Liver (tissue), 9 donors: ENCODE data around the gene MPZL2. TPM values are rescaled to one million over a fixed set of nuclear protein-coding genes. Genes with fewer than 3 reads are reported as not detected.

ENCODE experiments used
- DNase-seq: peaks from one replicate; pipeline ENCODE4 v3.0.0-alpha.2; 2017; ENCODE audit warnings: low spot score
- H3K27ac ChIP-seq, 2 donors: one replicate each; pipeline ENCODE4 v1.7.0; 2013; ENCODE audit warnings: inconsistent platforms in 2 of 2, low read length in 2 of 2, control low read depth in 1 of 2, low read depth in 1 of 2, mild to moderate bottlenecking in 1 of 2
- H3K27me3 ChIP-seq, 4 donors: one replicate each; pipeline versions ENCODE4 v1.6.1 to v1.7.0; 2013; ENCODE audit warnings: low read length in 3 of 4, inconsistent platforms in 1 of 4, mild to moderate bottlenecking in 1 of 4, moderate library complexity in 1 of 4; ENCODE audit not compliant: control insufficient read depth in 4 of 4, insufficient read depth in 4 of 4
- H3K36me3 ChIP-seq, 4 donors: one replicate each; pipeline versions ENCODE4 v1.6.1 to v1.7.0; 2013; ENCODE audit warnings: low read length in 3 of 4, mild to moderate bottlenecking in 3 of 4, low read depth in 1 of 4, moderate library complexity in 1 of 4; ENCODE audit not compliant: control insufficient read depth in 4 of 4, insufficient read depth in 3 of 4
- H3K4me1 ChIP-seq, 4 donors: one replicate each; pipeline versions ENCODE4 v1.6.1 to v1.7.0; 2013; ENCODE audit warnings: low read length in 3 of 4, mild to moderate bottlenecking in 3 of 4, moderate library complexity in 1 of 4; ENCODE audit not compliant: control insufficient read depth in 4 of 4, insufficient read depth in 4 of 4
- H3K4me3 ChIP-seq, 3 donors: one replicate each; pipeline versions ENCODE4 v1.6.1 to v1.7.0; 2013; ENCODE audit warnings: low read length in 3 of 3, control low read depth in 1 of 3, low read depth in 1 of 3, mild to moderate bottlenecking in 1 of 3
- H3K9ac ChIP-seq, 2 donors: one replicate each; pipeline ENCODE4 v1.7.0; 2013; ENCODE audit warnings: low read length in 2 of 2, mild to moderate bottlenecking in 2 of 2, moderate library complexity in 2 of 2, control low read depth in 1 of 2, low read depth in 1 of 2
- H3K9me3 ChIP-seq, 4 donors: one replicate each; pipeline versions ENCODE4 v1.6.1 to v1.7.0; 2013; ENCODE audit warnings: low read length in 3 of 4; ENCODE audit not compliant: control insufficient read depth in 4 of 4
- CTCF ChIP-seq: fragments of 150-350 bp; IDR thresholded peaks from 2 replicates; pipeline ENCODE4 v1.5.1; 2017; ENCODE audit warnings: improper control_type of control experiment, low read depth, low read length; ENCODE audit not compliant: missing input control
- EGR1 ChIP-seq, 2 donors: IDR thresholded peaks; 2 replicates each; pipeline ENCODE4 v1.6.1; 2016 to 2018; ENCODE audit warnings: antibody characterized with exemption in 2 of 2, low read depth in 2 of 2
- FOXA1 ChIP-seq: IDR thresholded peaks from 2 replicates; pipeline ENCODE4 v1.6.1; 2016; ENCODE audit warnings: antibody characterized with exemption
- FOXA2 ChIP-seq: IDR thresholded peaks from 2 replicates; pipeline ENCODE4 v1.6.1; 2016; ENCODE audit warnings: antibody characterized with exemption
- GABPA ChIP-seq, 2 donors: IDR thresholded peaks in 1 of 2; conservative IDR thresholded peaks in 1 of 2; 2 replicates each; pipeline ENCODE4 v1.6.1; 2016; ENCODE audit warnings: antibody characterized with exemption in 2 of 2, mild to moderate bottlenecking in 1 of 2, moderate library complexity in 1 of 2
- HNF4A ChIP-seq, 2 donors: conservative IDR thresholded peaks; 2 replicates each; pipeline ENCODE4 v1.6.1; 2016; ENCODE audit warnings: antibody characterized with exemption in 2 of 2, mild to moderate bottlenecking in 2 of 2
- HNF4G ChIP-seq: IDR thresholded peaks from 2 replicates; pipeline ENCODE4 v1.6.1; 2016; ENCODE audit warnings: antibody characterized with exemption
- JUND ChIP-seq, 2 donors: IDR thresholded peaks; 2 replicates each; pipeline ENCODE4 v1.6.1; 2016; ENCODE audit warnings: antibody characterized with exemption in 2 of 2
- MAX ChIP-seq: IDR thresholded peaks from 2 replicates; pipeline ENCODE4 v1.6.1; 2016; ENCODE audit warnings: antibody characterized with exemption
- NR2F2 ChIP-seq: IDR thresholded peaks from 2 replicates; pipeline ENCODE4 v1.6.1; 2016; ENCODE audit warnings: antibody characterized with exemption
- REST ChIP-seq: IDR thresholded peaks from 2 replicates; pipeline ENCODE4 v1.6.1; 2016; ENCODE audit warnings: antibody characterized with exemption, mild to moderate bottlenecking
- RXRA ChIP-seq, 2 donors: IDR thresholded peaks; 2 replicates each; pipeline ENCODE4 v1.6.1; 2017 to 2018; ENCODE audit warnings: antibody characterized with exemption in 2 of 2, mild to moderate bottlenecking in 1 of 2
- SP1 ChIP-seq: IDR thresholded peaks from 2 replicates; pipeline ENCODE4 v1.6.1; 2018; ENCODE audit warnings: antibody characterized with exemption, mild to moderate bottlenecking
- YY1 ChIP-seq: IDR thresholded peaks from 2 replicates; pipeline ENCODE4 v1.6.1; 2016; ENCODE audit warnings: antibody characterized with exemption, mild to moderate bottlenecking
- ZBTB33 ChIP-seq: IDR thresholded peaks from 2 replicates; pipeline ENCODE4 v1.6.1; 2016; ENCODE audit warnings: antibody characterized with exemption
- WGBS: extraction: QIAGEN DNeasy Blood & Tissue Kit; methylation state at CpG from one replicate; pipeline ENCODE4 v1.1.7; 2013; 5-methylcytosine and 5-hydroxymethylcytosine counted together
- polyA plus RNA-seq, 2 donors: library from polyadenylated mRNA; stranded (reverse) in 1 of 2; unstranded in 1 of 2; fragments of 200-250 nt in 1 of 2; fragments of >200 nt in 1 of 2; fragmentation: Nextera tagmentation in 1 of 2; extraction: Ambion mirVana in 1 of 2; gene quantifications; one replicate each; pipeline versions ENCODE4 v1.2.1 to v1.2.3, GENCODE V29; 2013 to 2015
- total RNA-seq, 2 donors: library from RNA; depleted of rRNA; stranded (reverse); fragments of >200 nt; gene quantifications; one replicate each; pipeline ENCODE4 v1.2.3, GENCODE V29; 2014
- donor health status: healthy.
- donor health status: healthy.
- donor health status: healthy.
- donor health status: healthy.
- donor health status: healthy.

Gene MPZL2
- total and polyA plus RNA-seq, 4 donors, result 8.4 to 17.2 (median 11.9) TPM

GRCh38 chr11:118274186-118274585 is 10.1 kb upstream of the MPZL2 start (continued):
- TF ChIP-seq MAX (no peak), GABPA (IDR thresholded peaks at IDR 0.05 in 1 of 2, conservative IDR thresholded peaks at IDR 0.05 in 1 of 2) (no peak), JUND (IDR thresholded peaks at IDR 0.05) (no peak), YY1 (no peak), ZBTB33 (no peak), EGR1 (IDR thresholded peaks at IDR 0.05; ENCODE audit: low read depth in 2 of 2) (no peak)

GRCh38 chr11:118272001-118272400 is 7.9 kb upstream of the MPZL2 start:
- Histone ChIP-seq H3K4me1 (no peaks in the 10 kb centered on the region), H3K27ac (no peak overlapping the region), H3K4me3 (no peak overlapping the region), H3K9me3 (no peaks in the 10 kb centered on the region), H3K27me3 (no peaks in the 10 kb centered on the region), H3K9ac (no peak overlapping the region), H3K36me3 (no peaks in the 10 kb centered on the region)
- WGBS, result 73% methylated on average over 2 of the region's 2 CpGs
- DNase-seq, result no peak
- no peak for TF ChIP-seq FOXA1
- TF ChIP-seq NR2F2, result no peak
- no peak for TF ChIP-seq EGR1 (IDR thresholded peaks at IDR 0.05; ENCODE audit: low read depth in 2 of 2)
- no peak for TF ChIP-seq MAX
- no peak for TF ChIP-seq RXRA (IDR thresholded peaks at IDR 0.05)
- TF ChIP-seq HNF4G, result no peak
- TF ChIP-seq REST, result no peak
- TF ChIP-seq JUND (IDR thresholded peaks at IDR 0.05), result no peak
- TF ChIP-seq ZBTB33, result no peak
- TF ChIP-seq SP1, result no peak
- no peak for TF ChIP-seq YY1
- TF ChIP-seq CTCF, result no peak
- TF ChIP-seq HNF4A (conservative IDR thresholded peaks at IDR 0.05), result no peak
- TF ChIP-seq FOXA2, result no peak
